Right renal pelvis (tissue), 4 donors: Measurements from ENCODE around the gene SIM2. TPM values are rescaled to one million over a fixed set of nuclear protein-coding genes. Genes with fewer than 3 reads are reported as not detected.

Source experiments
- DNase-seq, 4 donors: peaks; one replicate each; pipeline ENCODE4 v3.0.0-alpha.2; 2013; ENCODE audit warnings: low read depth in 4 of 4, low spot score in 3 of 4, missing footprints in 1 of 4
- polyA plus RNA-seq, 4 donors: library from polyadenylated mRNA; unstranded; fragments of 120-200 nt; gene quantifications; one replicate each; pipeline ENCODE4 v1.2.1, GENCODE V29; 2013; ENCODE audit not compliant: insufficient read length in 4 of 4

SIM2 gene
- polyA plus RNA-seq, 4 donors, result 20.2 to 31.9 (median 25.9) TPM

DNA sequence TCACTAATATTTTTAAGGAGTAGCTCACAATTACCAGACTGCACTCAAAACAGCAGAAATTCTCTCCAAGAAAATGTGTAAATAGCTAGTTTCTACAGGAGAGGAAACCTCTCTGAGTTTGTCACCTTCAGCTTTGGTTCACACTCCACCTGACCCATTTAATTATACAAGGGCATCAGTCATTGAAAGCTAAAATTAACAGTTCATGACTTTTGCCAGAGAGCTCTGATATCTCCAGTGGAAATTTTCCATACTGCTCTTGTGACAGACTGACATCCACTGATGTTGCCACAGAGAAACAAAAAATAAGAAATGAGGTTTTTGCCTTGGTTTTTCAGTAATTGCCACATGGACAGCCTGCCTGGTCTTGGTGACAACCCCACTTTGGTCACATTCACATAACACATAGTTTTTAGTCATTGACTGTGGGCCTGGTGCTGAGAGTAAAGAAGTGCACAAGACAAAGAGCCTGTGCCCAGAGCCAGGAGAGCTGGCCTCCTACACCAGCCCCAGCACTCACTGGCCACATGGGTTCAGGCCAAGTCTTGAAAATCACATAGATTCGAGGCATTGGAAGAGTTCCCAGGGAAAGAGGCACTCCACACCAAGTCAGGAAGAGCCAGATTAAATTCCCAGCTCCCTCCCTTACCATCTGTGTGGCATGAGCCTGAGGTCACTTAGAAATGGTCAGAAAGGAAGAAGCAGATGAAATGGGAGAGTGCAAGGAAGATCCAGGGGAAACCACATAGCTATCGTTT, 13.8 kb upstream of the SIM2 start:
- no peak for DNase-seq

GRCh38 chr21:36686955-36687354, 12.0 kb upstream of the SIM2 start:
- no peak for DNase-seq

DNA sequence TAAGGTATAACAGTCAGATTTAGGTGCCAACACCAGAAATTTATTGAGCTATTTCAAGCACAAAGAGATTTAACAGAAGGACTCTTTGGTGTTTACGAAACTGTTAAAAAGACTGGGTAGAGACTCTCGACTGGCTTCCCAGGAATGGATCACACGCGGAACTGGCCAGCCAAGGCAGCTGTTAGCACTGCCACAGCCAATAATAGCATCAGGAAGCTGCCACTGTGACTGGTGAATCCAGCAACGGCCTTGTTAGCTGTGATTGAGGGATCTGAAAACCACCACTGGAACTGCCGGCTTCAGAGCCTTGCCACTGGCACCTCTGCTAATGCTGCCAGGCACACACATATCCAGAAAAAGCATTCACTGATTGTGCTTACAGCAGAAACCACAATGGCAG, 10.6 kb upstream of the SIM2 start:
- no peak for DNase-seq

DNA sequence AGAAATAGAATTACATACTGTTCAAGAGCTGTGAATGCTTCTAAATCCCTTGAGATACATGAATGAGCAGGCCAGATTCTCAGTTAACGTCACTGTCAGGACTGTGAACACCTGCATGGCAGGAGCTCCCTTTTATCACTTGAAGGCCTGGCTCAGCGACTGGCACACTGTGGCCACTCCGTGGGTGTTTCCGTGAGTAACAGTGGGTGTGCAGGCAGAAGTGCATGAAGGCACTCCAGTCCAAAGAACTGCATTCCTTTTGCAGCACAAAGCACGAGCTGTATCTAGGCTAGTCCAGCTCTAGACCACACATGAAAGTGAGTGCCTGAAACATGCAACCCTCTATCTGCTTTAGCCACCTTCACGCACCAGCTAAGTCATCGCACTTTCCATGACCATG, 9.6 kb upstream of the SIM2 start:
- no peak for DNase-seq

- no peak for DNase-seq
Measured at GRCh38 chr21:36690628-36691554, 8.0 kb upstream of the SIM2 start.

DNA sequence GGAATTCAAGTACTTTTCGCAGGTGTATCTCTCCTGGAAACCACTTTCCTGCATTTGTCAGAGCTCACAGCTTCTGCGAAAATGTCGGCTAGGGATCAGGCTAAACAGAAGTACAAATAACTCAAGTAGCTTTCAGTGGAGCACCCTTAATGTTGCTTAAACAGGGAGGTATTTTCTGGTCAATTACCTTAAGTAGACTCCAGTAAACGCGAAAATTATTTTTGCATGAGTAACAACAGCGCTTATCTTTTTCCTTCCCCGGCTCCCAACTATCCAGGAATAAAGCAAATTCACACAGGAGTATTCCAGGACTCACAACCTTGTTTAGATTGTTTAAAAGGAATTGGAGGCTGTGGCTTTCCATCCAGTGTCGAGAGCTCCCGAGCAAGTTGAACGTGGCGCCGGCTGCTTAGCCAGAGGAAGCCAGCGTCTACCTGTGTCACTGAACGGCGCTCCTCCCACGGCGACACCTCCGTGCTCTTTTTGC, 7.3 kb upstream of the SIM2 start:
- no peak for DNase-seq

DNA sequence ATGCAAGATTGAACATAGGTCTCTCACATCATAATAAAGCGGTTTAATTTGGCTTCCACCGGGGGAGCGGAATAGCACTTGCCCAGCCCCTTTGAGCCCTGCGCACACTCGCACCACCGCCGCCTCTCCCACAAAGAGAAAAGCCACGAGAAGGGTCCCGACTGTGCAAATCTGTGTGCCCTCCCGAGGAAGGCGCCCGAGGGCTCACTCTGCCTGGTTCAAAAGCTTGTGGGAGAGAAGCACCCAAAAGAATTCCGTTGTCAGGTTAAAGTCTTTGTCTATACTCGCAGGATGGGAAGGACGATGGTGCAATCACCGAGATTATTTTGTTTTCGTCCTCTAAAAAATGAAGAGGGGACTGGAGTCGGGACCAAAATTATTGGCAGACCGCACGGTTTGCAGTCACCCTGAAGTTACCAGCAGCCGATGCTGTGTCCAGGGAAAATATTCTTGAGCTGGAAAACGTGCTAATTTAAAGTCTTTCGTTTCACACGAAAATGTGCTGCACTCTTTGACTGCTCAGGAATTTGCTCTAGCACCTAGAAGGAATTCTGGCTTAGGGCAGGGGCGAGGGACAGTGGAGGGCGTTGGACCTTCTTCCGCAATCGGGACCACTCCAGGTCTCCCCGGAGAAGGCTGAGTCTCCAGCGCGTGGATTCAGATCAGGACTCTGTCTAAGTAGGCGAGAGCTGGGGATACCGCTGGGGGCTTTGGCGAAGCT, 6.6 kb upstream of the SIM2 start:
- no peak for DNase-seq

DNA sequence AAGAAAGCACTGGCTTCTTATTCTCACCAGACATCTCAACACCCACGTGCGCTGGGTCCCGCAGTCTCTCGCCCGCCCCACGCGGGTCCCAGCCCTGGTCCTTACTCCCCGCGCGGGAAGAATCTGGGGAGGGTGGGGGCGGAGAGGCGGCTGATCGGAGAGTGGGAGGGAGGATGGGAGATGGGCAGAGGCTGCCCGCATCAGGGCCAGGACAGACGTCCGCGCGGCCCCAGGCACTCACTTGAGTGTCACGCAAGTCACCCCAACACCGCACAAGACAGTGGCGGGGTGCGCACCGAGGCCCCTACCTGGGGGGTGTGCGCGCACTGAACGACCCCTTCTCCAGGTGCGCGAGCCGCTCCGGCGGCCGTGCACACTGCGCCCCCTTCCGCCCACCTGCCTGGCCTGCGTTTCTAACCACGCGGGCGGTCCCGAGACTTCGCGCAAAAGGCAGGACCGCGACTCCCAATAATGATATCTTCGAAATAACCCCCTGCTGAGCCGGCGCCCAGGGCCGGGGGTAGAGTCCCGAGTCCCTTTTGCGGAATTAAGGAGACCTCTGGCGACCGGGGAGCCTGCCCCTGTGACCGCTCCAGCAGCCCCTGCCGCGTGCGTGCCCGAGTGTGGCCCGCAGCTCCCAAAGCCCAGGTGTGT, 6.0 kb upstream of the SIM2 start:
- no peak for DNase-seq

- DNase-seq, result no peak
Measured at GRCh38 chr21:36693489-36694030, 5.4 kb upstream of the SIM2 start.

- DNase-seq, result no peak
Measured at GRCh38 chr21:36694031-36694515, 4.8 kb upstream of the SIM2 start.

DNA sequence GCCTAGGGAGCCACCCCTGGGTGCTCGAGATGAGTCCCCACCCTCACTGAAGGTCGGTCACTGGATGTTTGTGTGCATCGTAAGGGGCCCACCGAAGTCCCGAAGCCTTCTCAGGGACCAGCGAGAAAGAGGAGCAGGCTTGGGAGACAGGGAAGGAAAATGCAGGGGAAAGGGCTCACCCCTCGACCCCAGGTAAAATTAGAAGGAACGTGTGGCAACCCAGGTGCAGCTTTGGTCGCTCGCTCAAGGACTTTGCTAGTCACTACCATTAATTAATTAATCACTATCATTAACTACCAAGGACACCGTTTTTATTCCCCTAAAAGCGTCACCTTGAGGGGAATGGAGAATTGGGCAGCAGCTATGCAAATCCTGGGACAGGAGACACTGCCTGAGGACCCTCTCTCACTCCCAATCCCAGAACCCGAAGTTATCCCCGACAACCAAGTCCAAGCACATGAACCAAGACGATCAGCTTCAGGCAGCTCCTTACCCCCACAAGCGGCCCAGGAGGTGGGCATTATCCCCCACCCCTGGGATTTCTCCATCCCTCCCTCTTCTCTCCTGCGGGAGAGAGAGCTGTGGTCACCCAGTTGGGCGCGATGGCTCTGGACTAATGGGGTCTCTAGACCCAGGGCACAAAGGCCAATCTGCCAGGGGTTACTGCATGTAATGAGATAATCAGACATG, 4.2 kb upstream of the SIM2 start:
- DNase-seq, result no peak

DNA sequence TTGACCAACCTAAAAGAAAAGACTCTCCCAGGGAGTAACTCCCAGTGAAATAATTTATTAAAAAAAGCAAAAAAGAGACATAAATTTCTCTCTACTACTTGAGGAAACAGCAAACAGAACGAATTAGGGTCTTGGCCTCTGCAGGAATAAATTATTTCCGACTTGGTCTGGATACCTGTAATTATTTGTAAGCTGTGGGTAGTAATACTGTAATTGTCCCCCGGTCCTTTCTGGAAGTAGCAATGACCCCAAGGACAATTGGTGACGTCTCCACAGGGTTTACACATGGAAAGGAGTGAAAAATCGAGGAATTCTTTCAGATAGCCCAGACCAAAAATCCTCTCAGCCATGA, 3.7 kb upstream of the SIM2 start:
- DNase-seq, result no peak

GRCh38 chr21:36695671-36696389, 3.1 kb upstream of the SIM2 start:
- no peak for DNase-seq

GRCh38 chr21:36696390-36697059, 2.4 kb upstream of the SIM2 start:
- no peak for DNase-seq

GRCh38 chr21:36697060-36697850, 1.7 kb upstream of the SIM2 start:
- DNase-seq, result no peak

DNA sequence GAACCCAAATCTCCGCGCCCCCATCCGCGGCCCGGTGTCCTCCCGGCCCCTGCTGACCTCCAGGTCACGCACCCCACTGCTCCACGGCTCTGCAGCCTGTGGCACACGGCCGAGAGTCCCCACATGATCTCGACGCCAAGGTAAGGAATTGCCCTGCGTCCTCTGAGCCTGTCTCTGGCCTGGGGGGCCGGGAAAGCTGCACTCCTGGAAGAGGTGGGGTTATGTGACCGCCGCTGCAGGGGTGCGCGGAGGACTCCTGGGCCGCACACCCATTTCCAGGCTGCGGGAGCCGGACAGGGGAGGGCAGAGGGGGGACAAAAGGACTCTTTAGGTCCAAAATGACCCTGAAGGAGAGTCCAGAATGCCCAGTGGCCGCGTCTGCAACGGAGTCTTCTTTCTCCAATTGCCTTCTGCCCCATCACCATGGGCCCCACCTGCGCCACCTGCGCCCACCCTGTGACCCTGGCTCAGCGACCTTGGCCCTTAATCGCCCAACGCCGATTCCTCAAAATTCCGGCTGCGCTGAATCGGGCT, 997 bp upstream of the SIM2 start:
- no peak for DNase-seq

DNA sequence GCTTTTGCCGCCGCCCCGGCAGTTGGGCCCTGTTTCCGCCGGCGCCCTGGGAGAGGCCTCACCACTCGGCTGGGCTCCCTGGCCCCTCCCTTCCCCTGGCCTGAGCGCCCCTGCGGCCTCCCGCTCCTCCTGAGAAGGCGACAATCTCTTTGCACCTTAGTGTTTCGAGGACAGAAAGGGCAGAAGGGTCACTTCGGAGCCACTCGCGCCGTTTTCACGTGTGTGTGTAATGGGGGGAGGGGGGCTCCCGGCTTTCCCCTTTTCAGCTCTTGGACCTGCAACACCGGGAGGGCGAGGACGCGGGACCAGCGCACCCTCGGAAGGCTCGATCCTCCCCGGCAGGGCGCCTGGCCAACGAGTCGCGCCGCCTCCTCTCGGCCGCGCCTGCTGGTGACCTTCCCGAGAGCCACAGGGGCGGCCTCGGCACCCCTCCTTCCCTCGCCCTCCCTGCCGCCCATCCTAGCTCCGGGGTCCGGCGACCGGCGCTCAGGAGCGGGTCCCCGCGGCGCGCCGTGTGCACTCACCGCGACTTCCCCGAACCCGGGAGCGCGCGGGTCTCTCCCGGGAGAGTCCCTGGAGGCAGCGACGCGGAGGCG, 432 bp upstream of the SIM2 start:
- DNase-seq, result no peak
